Measurements from ENCODE around the gene NADSYN1. TPM values are rescaled to one million over a fixed set of nuclear protein-coding genes. Genes with fewer than 3 reads are reported as not detected.

Gene NADSYN1
- total and polyA plus RNA-seq, 5 donors from 2014 or later, result 35.1 to 151 (median 42.4) TPM

- H3K36me3 ChIP-seq (ENCODE audit: control insufficient read depth, insufficient read depth, low read length), result peaks cover 92% of the 10 kb centered on the region
- peak overlapping the region in 1 of 3 donors; percentile 32 for H3K27ac Mint-ChIP-seq
- peaks cover 46% of the 10 kb centered on the region for H3K36me3 Mint-ChIP-seq
Observed at GRCh38 chr11:71476926-71477640, 24.1 kb downstream of the NADSYN1 start.

GRCh38 chr11:71477641-71478527, 24.9 kb downstream of the NADSYN1 start:
- Mint-ChIP-seq H3K27me3 (no peaks in the 10 kb centered on the region), H3K4me3 (no peak overlapping the region), H3K27ac (peak overlapping the region in 1 of 3 donors; percentile 32), H3K36me3 (peaks cover 48% of the 10 kb centered on the region), H3K4me1 (no peaks in the 10 kb centered on the region), H3K9me3 (no peaks in the 10 kb centered on the region)
- Histone ChIP-seq H3K9me3 (ENCODE audit: control insufficient read depth in 2 of 2, low read length in 2 of 2) (no peaks in the 10 kb centered on the region), H3K4me1 (ENCODE audit: control insufficient read depth, insufficient read depth, low read length, poor library complexity, severe bottlenecking) (no peaks in the 10 kb centered on the region), H3K36me3 (ENCODE audit: control insufficient read depth, insufficient read depth, low read length) (peaks cover 91% of the 10 kb centered on the region), H3K27me3 (ENCODE audit: control insufficient read depth, insufficient read depth, low read length) (no peaks in the 10 kb centered on the region), H3K27ac (ENCODE audit: insufficient read depth, low read length, poor library complexity, severe bottlenecking) (no peak overlapping the region), H3K4me3 (ENCODE audit: low read depth, low read length) (no peak overlapping the region)
- DNase-seq (no peak), ATAC-seq (ENCODE audit: low read depth in 2 of 2) (no peak)

More at GRCh38 chr11:71476926-71477640, 24.1 kb downstream of the NADSYN1 start:
- no peak overlapping the region for H3K4me3 ChIP-seq (ENCODE audit: low read depth, low read length)
- no peaks in the 10 kb centered on the region for H3K4me1 ChIP-seq (ENCODE audit: control insufficient read depth, insufficient read depth, low read length, poor library complexity, severe bottlenecking)
- H3K27ac ChIP-seq (ENCODE audit: insufficient read depth, low read length, poor library complexity, severe bottlenecking), result no peak overlapping the region
- H3K9me3 ChIP-seq (ENCODE audit: control insufficient read depth in 2 of 2, low read length in 2 of 2), result no peaks in the 10 kb centered on the region
- Mint-ChIP-seq H3K4me3 (no peak overlapping the region), H3K27me3 (no peaks in the 10 kb centered on the region), H3K9me3 (no peaks in the 10 kb centered on the region), H3K4me1 (no peaks in the 10 kb centered on the region)
- ATAC-seq (ENCODE audit: low read depth in 2 of 2) (no peak), DNase-seq (no peak)
- H3K27me3 ChIP-seq (ENCODE audit: control insufficient read depth, insufficient read depth, low read length), result no peaks in the 10 kb centered on the region

GRCh38 chr11:71478528-71478840, 25.5 kb downstream of the NADSYN1 start:
- Mint-ChIP-seq H3K4me1 (no peaks in the 10 kb centered on the region), H3K36me3 (peaks cover 54% of the 10 kb centered on the region), H3K4me3 (no peak overlapping the region), H3K27ac (no peak overlapping the region), H3K27me3 (no peaks in the 10 kb centered on the region), H3K9me3 (no peaks in the 10 kb centered on the region)
- DNase-seq (no peak), ATAC-seq (ENCODE audit: low read depth in 2 of 2) (no peak)
- Histone ChIP-seq H3K4me3 (ENCODE audit: low read depth, low read length) (no peak overlapping the region), H3K36me3 (ENCODE audit: control insufficient read depth, insufficient read depth, low read length) (peaks cover 91% of the 10 kb centered on the region), H3K4me1 (ENCODE audit: control insufficient read depth, insufficient read depth, low read length, poor library complexity, severe bottlenecking) (no peaks in the 10 kb centered on the region), H3K27ac (ENCODE audit: insufficient read depth, low read length, poor library complexity, severe bottlenecking) (no peak overlapping the region), H3K27me3 (ENCODE audit: control insufficient read depth, insufficient read depth, low read length) (no peaks in the 10 kb centered on the region), H3K9me3 (ENCODE audit: control insufficient read depth in 2 of 2, low read length in 2 of 2) (no peaks in the 10 kb centered on the region)

GRCh38 chr11:71481101-71481960, 28.3 kb downstream of the NADSYN1 start:
- Histone ChIP-seq H3K27me3 (ENCODE audit: control insufficient read depth, insufficient read depth, low read length) (no peaks in the 10 kb centered on the region), H3K4me1 (ENCODE audit: control insufficient read depth, insufficient read depth, low read length, poor library complexity, severe bottlenecking) (no peaks in the 10 kb centered on the region), H3K9me3 (ENCODE audit: control insufficient read depth in 2 of 2, low read length in 2 of 2) (no peaks in the 10 kb centered on the region), H3K36me3 (ENCODE audit: control insufficient read depth, insufficient read depth, low read length) (peaks cover 97% of the 10 kb centered on the region), H3K4me3 (ENCODE audit: low read depth, low read length) (no peak overlapping the region), H3K27ac (ENCODE audit: insufficient read depth, low read length, poor library complexity, severe bottlenecking) (no peak overlapping the region)
- H3K27ac Mint-ChIP-seq, result no peak overlapping the region
- H3K4me1 Mint-ChIP-seq, result peaks cover 0 to 4% (median 0%) of the 10 kb centered on the region in 4 donors
- H3K27me3 Mint-ChIP-seq, result no peaks in the 10 kb centered on the region
- no peak for ATAC-seq (ENCODE audit: low read depth in 2 of 2)
- no peaks in the 10 kb centered on the region for H3K9me3 Mint-ChIP-seq
- no peak overlapping the region for H3K4me3 Mint-ChIP-seq
- peaks cover 69% of the 10 kb centered on the region for H3K36me3 Mint-ChIP-seq
- DNase-seq, result no peak

- no peak overlapping the region for H3K27ac Mint-ChIP-seq
- Histone ChIP-seq H3K27me3 (ENCODE audit: control insufficient read depth, insufficient read depth, low read length) (no peaks in the 10 kb centered on the region), H3K4me3 (ENCODE audit: low read depth, low read length) (no peak overlapping the region), H3K4me1 (ENCODE audit: control insufficient read depth, insufficient read depth, low read length, poor library complexity, severe bottlenecking) (no peaks in the 10 kb centered on the region), H3K36me3 (ENCODE audit: control insufficient read depth, insufficient read depth, low read length) (peaks cover 93% of the 10 kb centered on the region), H3K27ac (ENCODE audit: insufficient read depth, low read length, poor library complexity, severe bottlenecking) (no peak overlapping the region), H3K9me3 (ENCODE audit: control insufficient read depth in 2 of 2, low read length in 2 of 2) (no peaks in the 10 kb centered on the region)
- peaks cover 69% of the 10 kb centered on the region for H3K36me3 Mint-ChIP-seq
- H3K4me1 Mint-ChIP-seq, result peaks cover 0 to 7% (median 2%) of the 10 kb centered on the region in 4 donors
- DNase-seq, result no peak
- no peak overlapping the region for H3K4me3 Mint-ChIP-seq
- ATAC-seq (ENCODE audit: low read depth in 2 of 2), result no peak
- no peaks in the 10 kb centered on the region for H3K27me3 Mint-ChIP-seq
- no peaks in the 10 kb centered on the region for H3K9me3 Mint-ChIP-seq
Observed at GRCh38 chr11:71482216-71482615, 29.2 kb downstream of the NADSYN1 start.

GRCh38 chr11:71482746-71483364, 29.9 kb downstream of the NADSYN1 start:
- Histone ChIP-seq H3K27me3 (ENCODE audit: control insufficient read depth, insufficient read depth, low read length) (no peaks in the 10 kb centered on the region), H3K4me3 (ENCODE audit: low read depth, low read length) (no peak overlapping the region), H3K9me3 (ENCODE audit: control insufficient read depth in 2 of 2, low read length in 2 of 2) (no peaks in the 10 kb centered on the region), H3K27ac (ENCODE audit: insufficient read depth, low read length, poor library complexity, severe bottlenecking) (no peak overlapping the region), H3K36me3 (ENCODE audit: control insufficient read depth, insufficient read depth, low read length) (peaks cover 88% of the 10 kb centered on the region), H3K4me1 (ENCODE audit: control insufficient read depth, insufficient read depth, low read length, poor library complexity, severe bottlenecking) (no peaks in the 10 kb centered on the region)
- peaks cover 67% of the 10 kb centered on the region for H3K36me3 Mint-ChIP-seq
- no peaks in the 10 kb centered on the region for H3K9me3 Mint-ChIP-seq
- no peak overlapping the region for H3K27ac Mint-ChIP-seq
- H3K4me1 Mint-ChIP-seq, result peaks cover 0 to 8% (median 3%) of the 10 kb centered on the region in 4 donors
- peak overlapping the region in 1 of 4 donors; percentile 41 for H3K4me3 Mint-ChIP-seq
- DNase-seq (no peak), ATAC-seq (ENCODE audit: low read depth in 2 of 2) (no peak)
- no peaks in the 10 kb centered on the region for H3K27me3 Mint-ChIP-seq

GRCh38 chr11:71483692-71484091, 30.7 kb downstream of the NADSYN1 start:
- no peak for DNase-seq
- Mint-ChIP-seq H3K4me3 (no peak overlapping the region), H3K4me1 (peaks cover 0 to 14% (median 7%) of the 10 kb centered on the region in 4 donors), H3K27me3 (no peaks in the 10 kb centered on the region), H3K27ac (peak overlapping the region in 1 of 3 donors; percentile 69), H3K9me3 (no peaks in the 10 kb centered on the region), H3K36me3 (peaks cover 67% of the 10 kb centered on the region)
- ATAC-seq (ENCODE audit: low read depth in 2 of 2), result no peak
- H3K27me3 ChIP-seq (ENCODE audit: control insufficient read depth, insufficient read depth, low read length), result no peaks in the 10 kb centered on the region
- H3K4me3 ChIP-seq (ENCODE audit: low read depth, low read length), result no peak overlapping the region
- H3K36me3 ChIP-seq (ENCODE audit: control insufficient read depth, insufficient read depth, low read length), result peaks cover 80% of the 10 kb centered on the region
- no peaks in the 10 kb centered on the region for H3K4me1 ChIP-seq (ENCODE audit: control insufficient read depth, insufficient read depth, low read length, poor library complexity, severe bottlenecking)
- no peak overlapping the region for H3K27ac ChIP-seq (ENCODE audit: insufficient read depth, low read length, poor library complexity, severe bottlenecking)
- no peaks in the 10 kb centered on the region for H3K9me3 ChIP-seq (ENCODE audit: control insufficient read depth in 2 of 2, low read length in 2 of 2)
